ENCODE results near the gene ST6GALNAC4.

The ST6GALNAC4 gene, protein sequence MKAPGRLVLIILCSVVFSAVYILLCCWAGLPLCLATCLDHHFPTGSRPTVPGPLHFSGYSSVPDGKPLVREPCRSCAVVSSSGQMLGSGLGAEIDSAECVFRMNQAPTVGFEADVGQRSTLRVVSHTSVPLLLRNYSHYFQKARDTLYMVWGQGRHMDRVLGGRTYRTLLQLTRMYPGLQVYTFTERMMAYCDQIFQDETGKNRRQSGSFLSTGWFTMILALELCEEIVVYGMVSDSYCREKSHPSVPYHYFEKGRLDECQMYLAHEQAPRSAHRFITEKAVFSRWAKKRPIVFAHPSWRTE

DNA sequence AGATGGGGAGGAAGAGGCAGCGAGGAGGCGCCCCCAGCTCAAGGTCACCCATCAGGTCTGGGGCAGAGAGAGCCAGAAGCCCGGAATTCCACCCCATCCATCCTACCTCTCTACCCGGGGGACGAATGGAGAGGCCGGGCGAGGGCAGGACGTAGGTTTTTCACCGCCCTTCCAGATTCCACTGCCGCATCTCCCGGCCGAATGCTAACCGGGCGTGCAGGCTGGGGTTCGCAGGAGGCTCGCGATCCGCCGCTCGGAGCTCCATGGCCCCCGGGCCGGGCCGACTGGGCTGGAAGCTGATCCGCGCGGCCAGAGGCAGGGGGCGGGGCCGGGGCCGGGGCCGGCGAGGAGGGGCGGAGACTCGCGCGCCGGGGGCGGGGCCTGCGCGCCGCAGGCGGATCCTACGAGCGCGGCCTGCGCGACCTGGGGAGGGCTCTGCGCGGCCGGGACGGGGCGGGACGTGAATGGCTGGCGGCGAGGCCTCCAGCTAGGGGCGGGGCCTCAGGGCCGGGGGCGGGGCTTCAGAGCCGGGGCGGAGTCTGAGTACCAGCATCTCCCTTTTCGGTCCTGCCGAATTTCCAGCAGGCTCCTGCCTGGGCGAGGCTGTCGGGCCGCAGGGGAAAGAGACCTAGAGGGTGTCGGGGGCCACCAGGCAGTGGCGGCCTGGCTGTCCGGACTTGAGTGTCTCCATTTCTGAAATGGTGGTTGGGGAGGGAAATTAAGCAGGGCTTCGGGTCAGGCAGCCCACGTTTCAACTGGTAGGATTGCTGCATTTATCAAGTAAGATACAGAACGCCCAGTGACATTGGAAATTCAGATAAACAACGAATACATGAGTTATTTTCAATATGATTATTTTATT, at the start of gene ST6GALNAC4:
Gene ST6GALNAC4, minus strand, starts transcription at position 322 of the 862 bp plus-strand sequence. CDS start 622 bp downstream, outside the sequence.
- in situ Hi-C loops (cut with HindIII; ENCODE audit: low sequenced_read_pairs): no loop called here

DNA sequence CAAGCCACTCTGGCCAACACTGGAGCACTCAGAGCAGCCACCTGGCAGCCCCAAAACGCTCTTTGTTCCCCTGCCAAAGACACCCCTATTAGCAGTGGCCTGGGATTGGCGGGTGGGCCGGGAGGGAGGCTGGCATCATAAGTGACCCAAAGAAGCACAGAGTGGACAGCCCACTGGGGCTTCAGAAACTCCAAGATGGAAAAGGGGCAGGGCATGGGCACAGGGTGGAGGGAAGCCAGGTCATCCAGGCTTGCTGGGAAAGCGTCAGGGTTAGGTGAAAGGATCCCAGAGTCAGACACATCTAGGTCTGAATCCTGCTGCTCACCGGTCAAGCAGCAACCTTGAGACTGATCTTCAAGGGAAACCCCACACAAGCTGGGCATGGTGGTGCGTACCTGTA, 49.1 kb upstream of the ST6GALNAC4 start:
- in situ Hi-C loops (cut with HindIII; ENCODE audit: low sequenced_read_pairs): no loop called here

DNA sequence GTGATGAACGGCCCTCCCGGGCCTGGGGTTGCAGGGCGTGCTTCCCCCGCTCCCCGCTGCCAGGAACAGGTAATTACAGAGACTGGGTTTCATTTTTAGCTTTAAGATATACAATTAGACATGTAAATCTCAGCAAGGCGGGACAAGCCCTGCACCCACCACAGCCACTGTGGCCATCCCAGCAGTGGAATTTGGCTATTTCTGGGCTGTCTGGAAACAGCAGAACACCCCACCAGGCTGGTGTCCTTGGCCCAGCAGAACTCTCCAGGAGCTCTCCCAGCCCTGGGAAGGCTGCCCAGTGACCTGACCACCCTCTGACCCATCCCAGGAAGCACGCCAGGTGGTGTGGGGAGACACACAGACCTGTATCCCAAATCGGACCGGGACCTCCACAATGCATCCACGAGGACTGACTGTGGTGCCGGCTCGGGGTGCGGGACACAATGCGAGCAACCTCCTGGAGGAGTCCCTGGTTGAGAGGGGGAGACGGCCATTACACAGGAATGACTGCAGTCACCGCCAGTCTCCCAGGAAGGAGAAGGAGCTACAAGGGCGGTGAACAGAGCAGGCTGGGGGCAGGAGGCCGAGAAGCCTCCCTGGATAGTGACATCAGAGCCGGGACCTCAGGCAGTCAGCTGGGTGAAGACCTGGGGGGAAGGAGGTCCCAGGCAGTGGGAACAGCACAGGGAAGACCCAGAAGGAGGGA, 46.7 kb upstream of the ST6GALNAC4 start:
- in situ Hi-C loops (cut with HindIII; ENCODE audit: low sequenced_read_pairs): no loop called here

DNA sequence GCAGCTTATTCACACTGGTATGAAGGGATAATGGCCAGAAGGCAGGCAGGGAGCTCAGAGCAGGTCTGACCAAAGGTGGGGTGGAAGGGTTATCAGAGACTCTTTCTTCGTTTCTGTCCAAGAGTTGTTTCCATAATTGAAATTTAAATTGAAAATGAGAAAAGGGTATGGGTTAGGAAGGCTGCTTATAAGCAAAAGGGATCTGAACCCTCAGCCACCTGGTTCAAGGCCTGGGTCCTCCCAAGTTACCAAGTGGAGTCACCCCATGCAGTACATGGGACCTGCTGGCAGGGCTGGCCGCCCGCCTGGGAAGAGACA, 46.2 kb upstream of the ST6GALNAC4 start:
- in situ Hi-C loops (cut with HindIII; ENCODE audit: low sequenced_read_pairs): no loop called here

DNA sequence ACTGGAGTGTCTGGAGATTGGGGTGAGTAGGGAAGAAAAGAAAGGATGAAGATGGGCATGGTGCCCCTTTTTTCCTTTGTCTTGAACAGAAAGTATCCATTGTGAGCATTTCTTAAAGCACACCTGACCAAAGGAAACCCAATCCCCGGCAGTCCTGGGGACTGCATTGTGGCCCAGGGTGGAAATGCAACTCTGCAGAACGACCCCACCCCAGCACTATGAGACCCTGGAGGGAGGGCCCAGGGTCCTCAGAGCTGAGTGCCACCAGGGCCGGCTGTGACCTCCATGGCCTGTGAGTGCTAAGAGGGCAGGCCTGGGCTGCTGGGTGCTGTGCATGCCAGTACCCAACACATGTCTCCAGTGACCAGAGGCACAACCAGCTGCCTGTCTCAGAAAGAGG, 45.4 kb upstream of the ST6GALNAC4 start:
- in situ Hi-C loops (cut with HindIII; ENCODE audit: low sequenced_read_pairs): no loop called here

DNA sequence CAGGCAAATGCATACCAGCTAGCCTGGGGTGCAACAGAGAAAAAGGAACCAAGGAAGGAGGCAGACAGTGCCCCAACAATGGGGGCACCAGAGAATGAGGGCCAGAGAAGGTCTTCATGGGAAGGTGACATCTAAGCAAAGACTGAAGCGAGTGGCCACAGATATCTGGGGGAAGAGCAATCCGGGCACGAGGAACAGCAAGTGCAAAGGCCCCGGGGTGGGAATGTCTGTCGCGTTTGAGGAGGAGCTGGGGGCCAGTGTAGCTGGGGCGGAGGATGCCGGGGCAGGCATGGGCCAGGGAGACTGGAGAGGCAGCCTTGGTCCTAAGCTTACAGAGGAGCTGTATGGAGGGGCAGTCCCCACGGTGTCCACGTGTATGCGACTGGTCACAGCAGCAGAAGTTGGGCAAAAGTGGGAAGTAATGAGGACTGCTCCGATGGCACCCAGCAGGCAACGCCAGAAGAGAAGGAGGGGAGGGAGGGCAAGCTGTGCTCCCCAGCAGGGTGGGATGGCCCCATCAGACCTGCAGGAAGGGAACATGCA, 44.8 kb upstream of the ST6GALNAC4 start:
- in situ Hi-C loops (cut with HindIII; ENCODE audit: low sequenced_read_pairs): no loop called here

DNA sequence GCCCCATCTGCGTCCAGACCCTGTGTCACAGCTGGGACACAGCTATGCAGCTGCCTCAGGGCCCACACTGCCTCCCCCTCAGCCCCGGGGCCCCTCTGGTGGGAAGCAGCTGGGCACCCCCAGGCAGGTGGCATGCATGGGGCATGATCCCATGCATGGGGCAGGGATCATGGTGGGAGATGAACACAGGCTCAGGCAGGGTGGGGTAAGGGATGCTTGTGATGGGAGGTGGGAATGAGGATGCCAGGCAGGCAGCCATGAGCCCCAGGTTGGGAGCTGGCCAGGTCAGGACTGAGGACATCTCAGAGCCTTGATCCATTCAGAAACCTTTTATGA, 44.3 kb upstream of the ST6GALNAC4 start:
- in situ Hi-C loops (cut with HindIII; ENCODE audit: low sequenced_read_pairs): no loop called here

DNA sequence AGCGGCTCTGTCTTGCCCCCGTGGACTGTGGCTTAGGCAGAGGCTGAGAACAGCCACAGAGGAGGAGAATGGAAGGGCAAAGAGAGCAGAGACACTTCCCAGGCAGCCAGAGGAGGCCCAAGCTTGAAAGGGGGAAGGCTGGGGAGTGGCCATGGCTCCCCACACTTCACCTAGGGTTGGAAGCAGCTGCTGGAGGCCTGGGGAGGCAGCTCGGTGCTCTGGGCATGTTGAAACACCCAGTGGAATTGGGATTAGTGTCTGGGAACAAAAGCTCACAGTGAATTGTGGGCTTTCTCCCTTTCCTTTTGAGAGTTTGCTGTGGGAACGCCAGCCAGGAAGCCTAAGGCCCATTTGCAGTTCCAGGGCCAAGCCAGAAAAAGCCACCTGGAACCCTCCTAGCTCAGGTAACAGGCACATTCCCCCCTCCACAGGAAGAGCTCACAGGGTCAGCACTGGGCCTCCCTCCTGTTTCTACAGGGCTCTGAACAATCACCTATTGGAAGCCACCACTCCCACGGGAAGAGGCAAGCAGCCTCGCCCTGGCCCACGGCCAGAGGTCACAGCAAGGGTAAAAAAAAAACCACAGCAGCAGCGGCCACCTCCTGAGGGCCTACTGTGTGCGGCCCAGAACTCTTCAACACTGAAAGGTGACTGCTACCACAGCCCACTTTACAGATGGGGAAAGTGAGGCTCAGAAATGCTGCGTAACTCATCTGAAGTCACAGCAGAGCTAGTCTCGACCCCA, 43.7 kb upstream of the ST6GALNAC4 start:
- in situ Hi-C loops (cut with HindIII; ENCODE audit: low sequenced_read_pairs): no loop called here

DNA sequence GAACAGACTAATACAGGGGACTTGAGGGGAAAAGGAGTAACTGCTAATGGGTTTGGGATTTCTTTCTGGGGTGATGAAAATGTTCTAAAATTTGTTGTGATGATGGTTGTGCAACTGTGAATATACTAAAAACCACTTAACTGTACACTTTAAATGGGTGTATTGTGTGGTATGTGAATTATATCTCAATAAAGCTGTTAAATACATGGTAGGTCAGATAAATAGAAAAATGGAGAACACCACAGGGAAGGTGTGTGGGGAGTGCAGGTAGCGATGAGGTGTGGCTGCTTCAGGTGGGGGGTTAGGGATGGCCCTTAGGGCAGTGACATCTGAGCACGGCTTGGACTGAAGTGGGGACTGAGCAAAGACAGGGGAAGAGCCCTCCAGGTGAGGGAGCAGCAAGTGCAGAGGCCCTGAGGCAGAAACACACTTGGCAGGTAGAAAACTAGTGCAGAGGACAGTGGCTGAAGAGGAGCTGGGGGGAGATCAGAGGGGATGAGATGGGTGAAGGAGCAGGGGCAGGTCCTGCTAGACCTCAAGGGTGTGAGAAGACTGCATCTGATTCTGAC, 43.1 kb upstream of the ST6GALNAC4 start:
- in situ Hi-C loops (cut with HindIII; ENCODE audit: low sequenced_read_pairs): no loop called here

DNA sequence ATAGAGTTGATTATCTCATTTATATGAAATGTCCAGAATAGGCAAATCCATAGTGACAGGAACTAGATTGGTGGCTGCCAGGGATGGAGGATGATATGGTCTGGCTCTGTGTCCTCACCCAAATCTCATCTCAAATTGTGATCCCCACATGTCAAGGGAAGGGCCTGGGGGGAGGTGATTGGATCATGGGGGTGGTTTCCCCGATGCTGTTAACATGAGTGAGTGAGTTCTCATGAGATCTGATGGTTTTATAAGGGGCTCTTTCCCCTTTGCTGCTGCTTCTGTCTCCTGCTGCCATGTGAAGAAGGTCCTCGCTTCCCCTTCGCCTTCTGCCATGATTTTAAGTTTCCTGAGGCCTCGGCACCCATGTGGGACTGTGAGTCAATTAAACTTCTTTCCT, 42.6 kb upstream of the ST6GALNAC4 start:
- in situ Hi-C loops (cut with HindIII; ENCODE audit: low sequenced_read_pairs): no loop called here

DNA sequence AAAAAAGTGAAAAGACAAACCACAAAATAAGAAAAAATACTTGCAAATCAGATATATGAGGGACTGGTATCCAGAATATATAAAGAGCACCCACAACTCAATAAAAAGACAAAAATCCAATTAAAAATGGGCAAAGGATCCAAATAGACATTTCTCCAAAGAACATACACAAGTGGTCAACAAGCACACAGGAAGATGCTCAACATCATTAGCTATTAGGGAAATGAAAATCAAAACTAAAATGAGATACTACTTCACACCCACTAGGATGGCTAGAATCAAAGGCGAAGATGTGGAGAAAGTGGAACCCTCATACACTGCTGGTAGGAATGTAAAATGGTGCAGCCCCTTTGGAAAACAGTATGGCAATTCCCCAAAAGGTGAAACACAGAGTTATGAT, 41.9 kb upstream of the ST6GALNAC4 start:
- in situ Hi-C loops (cut with HindIII; ENCODE audit: low sequenced_read_pairs): no loop called here

DNA sequence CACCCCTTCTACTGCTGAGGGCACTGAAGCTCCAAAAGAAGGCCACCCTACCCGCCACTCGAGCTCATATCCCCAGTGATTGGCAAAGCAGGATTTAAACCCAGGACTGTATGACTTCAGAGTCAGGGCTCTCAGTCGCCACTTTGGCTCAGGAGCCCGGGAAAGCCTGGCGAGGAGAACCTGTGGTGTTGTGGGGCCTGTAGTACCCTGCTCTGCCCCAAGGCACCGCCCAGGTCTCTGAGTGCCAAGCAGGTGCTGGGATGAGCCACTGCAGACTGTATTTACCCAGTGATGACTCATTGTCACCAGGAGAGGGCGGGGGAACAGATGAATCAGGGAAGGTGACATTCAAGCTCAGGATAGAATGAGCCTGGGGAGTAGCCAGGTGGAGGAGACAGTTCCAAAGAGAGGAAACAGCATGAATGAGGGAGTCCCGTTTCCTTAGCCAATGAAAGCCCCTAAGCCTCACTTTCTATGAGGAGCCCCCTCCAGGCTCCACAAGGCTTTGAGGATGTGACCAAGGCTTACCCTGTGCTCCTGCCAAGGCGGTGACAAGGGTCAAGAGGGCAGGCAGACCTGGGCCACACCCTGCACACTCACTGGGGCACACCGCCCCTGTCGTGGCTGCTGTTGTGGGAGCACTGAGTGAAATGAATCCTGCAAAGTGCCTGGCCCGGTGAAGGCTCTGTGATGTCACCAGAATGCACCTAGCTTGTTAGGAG, 38.6 kb upstream of the ST6GALNAC4 start:
- in situ Hi-C loops (cut with HindIII; ENCODE audit: low sequenced_read_pairs): no loop called here

DNA sequence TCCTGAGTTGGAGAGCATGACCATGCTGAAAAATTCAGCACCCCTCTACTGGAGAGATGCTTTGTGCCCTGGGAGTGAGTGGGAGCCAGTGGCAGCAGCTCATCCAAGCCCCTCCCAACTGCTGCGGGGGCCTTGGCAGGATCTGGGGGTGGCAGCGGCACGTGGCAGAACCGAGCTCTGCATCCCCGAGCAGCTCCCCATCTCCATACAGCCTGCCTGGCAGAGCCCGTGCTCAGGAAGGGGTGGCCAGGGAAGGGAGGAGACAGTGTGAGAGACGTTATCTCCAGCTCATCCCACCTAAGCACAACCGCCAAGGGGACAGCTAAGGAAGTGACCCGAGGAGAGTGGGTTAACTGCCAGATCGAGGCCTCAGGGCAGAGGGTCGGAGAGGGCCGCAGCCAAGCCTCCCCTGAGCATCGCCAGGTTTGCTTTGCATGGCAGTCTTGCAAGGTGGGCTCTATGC, 38.0 kb upstream of the ST6GALNAC4 start:
- in situ Hi-C loops (cut with HindIII; ENCODE audit: low sequenced_read_pairs): no loop called here

DNA sequence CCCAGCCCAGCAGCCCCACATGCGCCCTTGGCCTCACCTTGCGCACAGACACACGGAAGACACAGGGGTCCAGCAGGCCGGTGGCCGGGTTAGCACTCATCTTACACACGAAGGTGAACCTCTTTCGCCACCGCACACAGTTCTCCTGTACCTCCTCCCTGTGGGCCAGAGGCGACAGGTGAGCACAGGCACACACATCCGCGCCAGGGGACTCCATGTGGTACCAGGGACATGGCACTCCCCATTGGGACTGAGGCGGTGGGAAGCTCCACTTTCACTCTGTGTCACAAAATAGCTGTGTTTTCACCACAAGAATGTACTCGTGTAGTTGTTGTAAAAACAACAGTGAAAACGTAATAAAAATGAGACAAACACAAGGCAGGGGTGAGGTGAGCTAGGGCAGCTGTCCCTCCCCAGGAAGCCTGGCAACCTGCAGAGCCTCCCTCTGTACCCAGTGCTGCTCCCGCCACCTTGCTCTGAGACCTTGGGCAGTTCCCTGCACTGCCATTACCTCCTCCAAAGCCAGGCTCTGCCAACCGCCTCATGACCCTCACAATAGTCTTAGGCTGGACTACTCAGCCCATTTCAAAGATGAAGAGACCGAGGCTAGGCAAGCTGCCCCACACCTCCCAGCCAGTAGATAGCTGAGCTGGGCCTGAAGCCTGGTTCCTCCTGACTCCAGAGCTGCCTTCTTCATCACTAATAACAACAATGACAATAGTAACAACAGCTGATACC, 37.1 kb upstream of the ST6GALNAC4 start:
- in situ Hi-C loops (cut with HindIII; ENCODE audit: low sequenced_read_pairs): no loop called here

DNA sequence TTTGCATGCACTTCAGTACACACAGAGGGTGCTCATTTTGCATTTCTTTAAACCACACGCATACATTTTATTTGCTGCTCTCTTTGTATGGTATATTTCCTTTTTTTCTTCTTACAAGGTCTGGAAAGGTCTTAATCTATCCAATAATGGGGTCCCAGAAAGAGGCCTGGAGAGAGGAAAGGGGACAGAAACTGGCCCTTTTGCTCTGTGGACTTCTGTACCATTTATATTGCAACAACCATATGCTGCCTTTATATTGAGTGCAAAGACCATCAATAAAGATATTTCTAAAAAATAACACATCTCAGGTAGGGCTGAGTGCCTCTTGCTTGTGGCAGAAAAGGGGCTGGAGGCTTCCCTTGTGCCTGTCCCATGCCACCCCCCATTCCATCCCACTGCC, 36.3 kb upstream of the ST6GALNAC4 start:
- in situ Hi-C loops (cut with HindIII; ENCODE audit: low sequenced_read_pairs): no loop called here

DNA sequence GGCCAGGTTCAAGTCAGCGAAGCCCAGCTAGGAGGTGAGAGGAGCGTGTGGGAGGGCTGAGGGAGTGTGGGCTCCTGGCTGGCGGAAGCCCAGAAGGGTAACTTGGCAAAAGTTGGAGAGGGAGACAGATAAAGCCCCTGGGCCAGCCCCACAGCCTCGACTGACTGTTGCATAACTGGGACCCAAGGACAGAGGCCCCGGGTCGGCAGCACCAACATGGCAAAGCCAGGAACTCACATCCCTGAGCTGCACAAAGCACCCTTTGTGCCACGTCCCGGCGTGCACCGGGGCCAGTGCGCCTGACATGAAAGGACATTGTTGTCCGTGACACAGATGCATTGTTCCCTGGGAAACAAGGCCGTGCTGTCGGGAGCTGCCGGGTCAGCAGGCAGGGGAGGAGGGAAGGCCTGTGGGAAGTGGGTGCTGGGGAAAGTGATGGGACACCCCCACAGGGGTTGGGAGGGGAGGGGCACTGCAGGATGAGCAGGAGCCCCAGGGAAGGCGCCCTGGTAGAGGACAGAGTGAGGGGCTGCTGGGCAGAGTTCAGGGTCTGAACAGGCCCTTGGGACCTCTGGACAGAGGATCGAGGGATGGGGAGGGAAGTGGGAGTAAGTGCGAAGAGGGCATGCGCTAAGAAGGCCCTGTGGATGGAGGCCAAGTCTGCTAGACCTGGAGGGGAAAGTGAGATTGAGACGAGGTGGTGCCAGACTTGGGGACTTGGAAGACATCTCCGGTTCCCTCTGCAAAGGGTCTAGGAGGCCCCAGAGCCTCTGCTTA, 33.9 kb upstream of the ST6GALNAC4 start:
- in situ Hi-C loops (cut with HindIII; ENCODE audit: low sequenced_read_pairs): no loop called here

DNA sequence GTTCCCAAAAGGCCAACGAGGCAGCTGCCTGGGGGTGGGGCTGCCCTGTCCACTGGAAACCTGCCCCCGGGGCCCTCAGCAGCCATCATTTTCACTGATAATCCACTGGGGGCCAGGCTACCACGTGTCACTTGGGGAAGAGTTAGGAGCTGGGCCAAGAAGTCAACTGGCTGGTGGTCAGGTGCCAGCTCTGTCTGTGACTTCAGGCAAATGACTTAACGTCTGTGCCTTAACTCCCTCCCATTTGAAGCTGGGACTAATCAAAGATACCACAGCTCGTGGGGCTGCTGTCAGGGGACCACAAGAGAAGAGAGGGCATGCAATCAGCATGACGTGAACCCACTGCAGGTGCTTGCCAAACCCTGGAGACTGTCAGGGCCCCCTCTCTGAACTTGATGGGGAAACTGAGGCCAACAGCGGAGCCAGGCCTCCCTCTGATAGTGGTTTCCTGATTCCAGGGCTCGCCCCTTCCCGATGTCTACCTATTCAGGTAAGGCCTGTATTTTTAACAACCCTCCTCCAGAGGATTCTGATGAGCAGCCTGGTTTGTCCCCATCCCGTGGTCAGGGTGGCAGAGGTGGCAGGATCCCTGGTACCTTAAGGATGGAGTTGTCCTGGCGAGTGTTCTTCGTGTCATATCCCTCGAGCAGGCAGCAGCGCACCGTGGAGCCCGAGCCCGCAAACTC, 33.1 kb upstream of the ST6GALNAC4 start:
- in situ Hi-C loops (cut with HindIII; ENCODE audit: low sequenced_read_pairs): loop anchor here (25.0 kb wide), 1 partner anchor 188 kb away; no protein-coding TSS in a partner anchor
